Loucy (cell line): ENCODE data around the gene CEP128.

Experiments used
- H2AFZ ChIP-seq: fragments of 200-600 bp; sonication (generic); 2 replicates; pipeline ENCODE4 v1.6.0; 2016; ENCODE audit warnings: antibody characterized with exemption, mild to moderate bottlenecking, low read length, moderate library complexity
- H3F3A ChIP-seq: fragments of 200-600 bp; 2 replicates; pipeline ENCODE4 v1.6.0; 2016; ENCODE audit warnings: antibody characterized with exemption, low read depth, mild to moderate bottlenecking
- H3K27me3 ChIP-seq: fragments of 200-600 bp; sonication (generic); 2 replicates; pipeline ENCODE4 v1.6.1; 2014; ENCODE audit warnings: low read length, mild to moderate bottlenecking; ENCODE audit not compliant: insufficient read depth, poor library complexity, severe bottlenecking
- H3K36me3 ChIP-seq: fragments of 200-600 bp; sonication (generic); 2 replicates; pipeline ENCODE4 v1.6.1; 2016; ENCODE audit warnings: low read length; ENCODE audit not compliant: insufficient read depth
- H3K4me1 ChIP-seq: fragments of 200-600 bp; sonication (generic); 2 replicates; pipeline ENCODE4 v1.5.1; 2014; ENCODE audit warnings: low read length, mild to moderate bottlenecking; ENCODE audit not compliant: insufficient read depth, poor library complexity, severe bottlenecking
- H3K4me2 ChIP-seq: fragments of 200-600 bp; sonication (generic); 2 replicates; pipeline ENCODE4 v1.6.0; 2014; ENCODE audit warnings: antibody characterized with exemption, low read length, low read depth, mild to moderate bottlenecking; ENCODE audit not compliant: poor library complexity, severe bottlenecking
- H3K4me3 ChIP-seq: fragments of 200-600 bp; sonication (generic); 2 replicates; pipeline ENCODE4 v1.5.1; 2014; ENCODE audit warnings: low read length, mild to moderate bottlenecking, mixed read lengths; ENCODE audit not compliant: poor library complexity, severe bottlenecking
- H3K79me2 ChIP-seq: fragments of 200-600 bp; sonication (generic); 2 replicates; pipeline ENCODE4 v1.6.1; 2014; ENCODE audit warnings: low read length; ENCODE audit not compliant: insufficient read depth
- H3K9ac ChIP-seq: fragments of 200-600 bp; sonication (generic); 2 replicates; pipeline ENCODE4 v1.6.0; 2014; ENCODE audit warnings: mild to moderate bottlenecking, low read depth, low read length, moderate library complexity; ENCODE audit not compliant: poor library complexity, severe bottlenecking
- H3K9me2 ChIP-seq: fragments of 200-600 bp; sonication (generic); replicated peaks from 2 replicates; pipeline ENCODE4 v1.6.1; 2016; ENCODE audit warnings: low read depth, low read length, mixed read lengths
- H3K9me3 ChIP-seq: fragments of 200-600 bp; sonication (generic); 2 replicates; pipeline ENCODE4 v1.6.1; 2014; ENCODE audit warnings: mild to moderate bottlenecking, antibody characterized with exemption, low read length, low read depth; ENCODE audit not compliant: insufficient read depth
- H4K20me1 ChIP-seq: fragments of 200-600 bp; sonication (generic); 2 replicates; pipeline ENCODE4 v1.6.0; 2014; ENCODE audit warnings: antibody characterized with exemption, low read length, mild to moderate bottlenecking; ENCODE audit not compliant: insufficient read depth, poor library complexity, severe bottlenecking
- CTCF ChIP-seq: fragments of 200-600 bp; sonication (generic); conservative IDR thresholded peaks from 2 replicates; pipeline ENCODE4 v1.5.1; 2014; ENCODE audit warnings: mild to moderate bottlenecking, antibody characterized with exemption, low read length
- EZH2phosphoT487 ChIP-seq: fragments of 200-600 bp; IDR thresholded peaks from 2 replicates; pipeline ENCODE4 v1.6.1; 2018; ENCODE audit warnings: antibody characterized with exemption, mild to moderate bottlenecking, moderate library complexity, borderline replicate concordance

Gene CEP128

GRCh38 chr14:80872645-80873044 is 68.9 kb downstream of the CEP128 start:
- Histone ChIP-seq H3F3A (no peaks in the 10 kb centered on the region), H3K36me3 (peaks cover 46% of the 10 kb centered on the region), H3K79me2 (no peaks in the 10 kb centered on the region)

GRCh38 chr14:80868260-80868659 is 73.3 kb downstream of the CEP128 start:
- Histone ChIP-seq H3K4me3 (no peak overlapping the region), H3K4me1 (no peaks in the 10 kb centered on the region), H3K36me3 (peaks cover 30% of the 10 kb centered on the region), H3K27me3 (peaks cover 7% of the 10 kb centered on the region), H2AFZ (no peak overlapping the region), H3K9me3 (peaks cover 20% of the 10 kb centered on the region), H3K79me2 (no peaks in the 10 kb centered on the region), H3F3A (no peaks in the 10 kb centered on the region), H4K20me1 (no peaks in the 10 kb centered on the region), H3K9me2 (no peaks in the 10 kb centered on the region), H3K4me2 (no peak overlapping the region), H3K9ac (no peak overlapping the region)
- TF ChIP-seq EZH2phosphoT487 (no peak), CTCF (no peak)

More at GRCh38 chr14:80872645-80873044, 68.9 kb downstream of the CEP128 start:
- Histone ChIP-seq H4K20me1 (no peaks in the 10 kb centered on the region), H3K4me2 (no peak overlapping the region), H3K9me3 (peaks cover 13% of the 10 kb centered on the region), H3K9ac (no peak overlapping the region), H3K4me3 (no peak overlapping the region), H3K9me2 (no peaks in the 10 kb centered on the region), H2AFZ (no peak overlapping the region), H3K4me1 (no peaks in the 10 kb centered on the region), H3K27me3 (peaks cover 6% of the 10 kb centered on the region)
- no peak for TF ChIP-seq EZH2phosphoT487
- TF ChIP-seq CTCF = no peak

GRCh38 chr14:80867798-80868197 is 73.7 kb downstream of the CEP128 start:
- Histone ChIP-seq H3K9me3 (peaks cover 20% of the 10 kb centered on the region), H3K4me3 (no peak overlapping the region), H3K9me2 (no peaks in the 10 kb centered on the region), H2AFZ (no peak overlapping the region), H3K4me1 (no peaks in the 10 kb centered on the region), H3K36me3 (peaks cover 26% of the 10 kb centered on the region), H3K4me2 (no peak overlapping the region), H3K9ac (no peak overlapping the region), H3K79me2 (no peaks in the 10 kb centered on the region), H3K27me3 (peaks cover 7% of the 10 kb centered on the region), H4K20me1 (no peaks in the 10 kb centered on the region), H3F3A (no peaks in the 10 kb centered on the region)
- no peak for TF ChIP-seq EZH2phosphoT487
- TF ChIP-seq CTCF = no peak
